K562 (cell line): ENCODE data around the gene ZNF24. TPM values are rescaled to one million over a fixed set of nuclear protein-coding genes. Genes with fewer than 3 reads are reported as not detected.

ENCODE experiments used
- ATAC-seq: fragments of 200-7000 bp; cut with Tn5 transposase; 3 replicates; pipeline ENCODE4 v1.9.1; 2020; ENCODE audit warnings: moderate library complexity
- BruUV-seq: library from RNA; stranded (reverse); fragments of 400-500 nt; replicated peaks from 2 replicates; lab custom pipeline; 2021; lab: Mats Ljungman, UMichigan
- CTCF ChIA-PET: fragments of 300-600 bp; formaldehyde crosslinking; extraction: SDS; loops from one replicate; lab custom pipeline; 2021; ENCODE audit warnings: low intra/inter-chr PET ratio; lab: Yijun Ruan, JAX
- POLR2A ChIA-PET: fragments of 300-600, 350-650 bp; sonication (Branson Sonifier 250); formaldehyde crosslinking; extraction: SDS; loops from one replicate; lab custom pipeline; 2021; ENCODE audit warnings: antibody characterized with exemption, inconsistent platforms; lab: Yijun Ruan, JAX
- DNase-seq, 4 experiments: peaks; one replicate each; pipeline versions ENCODE4 v3.0.0 to v3.0.0-alpha.2; 2011 to 2018; ENCODE audit warnings: low spot score in 3 of 4, mixed read lengths in 3 of 4; ENCODE audit errors: extremely low read depth in 1 of 4
- FAIRE-seq: peaks from 2 replicates; lab custom pipeline; 2011; peaks lifted over from hg19 to GRCh38; lab: Jason Lieb, UNC
- H2AFZ ChIP-seq: 2 replicates; pipeline ENCODE4 v1.6.0; 2011; ENCODE audit warnings: low read depth, low read length, control low read depth, inconsistent platforms
- H3K27ac ChIP-seq: fragments of 200-600 bp; 3 replicates; pipeline ENCODE4 v1.8.0; 2011; ENCODE audit warnings: low read depth, mild to moderate bottlenecking, control low read depth, inconsistent platforms, low read length, moderate library complexity, mixed read lengths; ENCODE audit errors: extremely low read depth
- H3K27me3 ChIP-seq, 2 experiments: fragments of 300-600 bp in 1 of 2; 2 replicates in 1 of 2; 3 replicates in 1 of 2; pipeline versions ENCODE4 v1.6.0 to v1.8.0; 2011; ENCODE audit warnings: inconsistent platforms in 2 of 2, low read length in 2 of 2, mild to moderate bottlenecking in 1 of 2, mixed read lengths in 1 of 2, moderate library complexity in 1 of 2; ENCODE audit not compliant: control insufficient read depth in 2 of 2, insufficient read depth in 2 of 2
- H3K36me3 ChIP-seq: fragments of 300-600 bp; 3 replicates; pipeline ENCODE4 v1.8.0; 2011; ENCODE audit warnings: mild to moderate bottlenecking, low read length, inconsistent platforms; ENCODE audit not compliant: control insufficient read depth, insufficient read depth
- H3K4me1 ChIP-seq, 2 experiments: fragments of 200-600 bp in 1 of 2; replicated peaks in 1 of 2; 2 replicates in 1 of 2; 3 replicates in 1 of 2; pipeline versions ENCODE4 v1.5.1 to v1.8.0; 2011; ENCODE audit warnings: inconsistent platforms in 2 of 2, low read length in 2 of 2, mild to moderate bottlenecking in 1 of 2, mixed read lengths in 1 of 2, moderate library complexity in 1 of 2; ENCODE audit not compliant: control insufficient read depth in 2 of 2, insufficient read depth in 2 of 2
- H3K4me2 ChIP-seq: 2 replicates; pipeline ENCODE4 v1.6.1; 2011; ENCODE audit warnings: low read length, control low read depth, inconsistent platforms, mixed read lengths; ENCODE audit not compliant: insufficient read depth
- H3K4me3 ChIP-seq: fragments of 200-600 bp; sonication (generic), shearing (Covaris generic); 2 replicates; pipeline ENCODE4 v1.5.1; 2016; ENCODE audit warnings: control low read depth, inconsistent platforms
- H3K79me2 ChIP-seq: fragments of 200-600 bp; 3 replicates; pipeline ENCODE4 v1.8.0; 2011; ENCODE audit warnings: low read length, inconsistent platforms; ENCODE audit not compliant: control insufficient read depth, insufficient read depth
- H3K9ac ChIP-seq, 2 experiments: 2 replicates each; pipeline versions ENCODE4 v1.6.0 to v1.6.1; 2011; ENCODE audit warnings: low read depth in 2 of 2, low read length in 2 of 2, control low read depth in 1 of 2, inconsistent platforms in 1 of 2, mild to moderate bottlenecking in 1 of 2, mixed read lengths in 1 of 2; ENCODE audit not compliant: insufficient read depth in 1 of 2
- H3K9me1 ChIP-seq: one replicate; pipeline ENCODE4 v1.6.0; 2011; ENCODE audit warnings: inconsistent platforms, mild to moderate bottlenecking, low read length, moderate library complexity; ENCODE audit not compliant: control insufficient read depth, insufficient read depth
- H3K9me3 ChIP-seq: replicated peaks from 2 replicates; pipeline ENCODE4 v1.5.1; 2011; ENCODE audit warnings: low read depth, low read length, inconsistent platforms; ENCODE audit not compliant: control insufficient read depth, insufficient read depth
- H4K20me1 ChIP-seq: replicated peaks from 2 replicates; pipeline ENCODE4 v1.6.1; 2011; ENCODE audit warnings: low read length, inconsistent platforms, mixed read lengths; ENCODE audit not compliant: control insufficient read depth, insufficient read depth
- CHD2 ChIP-seq: IDR thresholded peaks from 2 replicates; pipeline ENCODE4 v1.6.1; 2011; ENCODE audit warnings: low read depth, low read length
- POLR2A ChIP-seq: fragments of 450-650 bp; conservative IDR thresholded peaks from 2 replicates; pipeline ENCODE4 v1.6.1; 2016
- POLR2AphosphoS2 ChIP-seq: IDR thresholded peaks from 2 replicates; pipeline ENCODE4 v1.6.1; 2012; ENCODE audit warnings: low read length, improper control_type of control experiment
- POLR2B ChIP-seq: fragments of 450-650 bp; IDR thresholded peaks from 2 replicates; pipeline ENCODE4 v1.6.1; 2018; ENCODE audit warnings: low read depth; ENCODE audit not compliant: partially characterized antibody
- SUPT5H ChIP-seq: fragments of 450-650 bp; IDR thresholded peaks from 2 replicates; pipeline ENCODE4 v1.6.1; 2016
- ZNF696 ChIP-seq: fragments of 250-450 bp; sonication (Bioruptor Pico); conservative IDR thresholded peaks from 2 replicates; pipeline ENCODE4 v1.4.0; 2020; ENCODE audit warnings: mild to moderate bottlenecking, moderate library complexity
- WGBS: fragments of 100-300 bp; shearing (Covaris generic); methylation state at CpG from one replicate; pipeline ENCODE4 v1.1.6; 2016; ENCODE audit warnings: low coverage, mixed read lengths; ENCODE audit not compliant: insufficient coverage; ENCODE audit errors: missing lambda C conversion rate; 5-methylcytosine and 5-hydroxymethylcytosine counted together
- in situ Hi-C: fragments of 300-500 bp; cut with MboI; formaldehyde crosslinking; loops from 4 replicates; pipeline ENCODE4 v1.15.0; 2018; ENCODE audit warnings: inconsistent platforms, mixed read lengths
- intact Hi-C: fragments of 100-400 bp; cut with micrococcal nuclease; formaldehyde crosslinking; loops from 2 replicates; pipeline ENCODE4 v1.14.2; 2022
- polyA plus RNA-seq, 8 experiments: library from polyadenylated mRNA; depleted of rRNA in 4 of 8; stranded (reverse) in 5 of 8; unstranded in 3 of 8; fragments of >200 nt; fragmentation: Nextera tagmentation in 2 of 8; fragmentation: Illumina TruSeq in 1 of 8; extraction: Ambion mirVana in 2 of 8; extraction: Trizol in 1 of 8; gene quantifications; 2 replicates each; pipeline versions ENCODE4 v1.2.1 to v1.2.3, GENCODE V29; 2011 to 2014; ENCODE audit warnings: inconsistent platforms in 1 of 8, missing spikeins in 1 of 8
- total RNA-seq, 7 experiments: library from RNA; depleted of rRNA in 6 of 7; stranded (reverse); fragments of >200 nt in 6 of 7; fragmentation: Illumina TruSeq in 2 of 7; extraction: Trizol in 2 of 7; gene quantifications; 2 replicates each; pipeline versions ENCODE4 v1.2.1 to v1.2.3, GENCODE V29; 2011 to 2021; ENCODE audit warnings: low replicate concordance in 1 of 7
- TF ChIP-seq, protein P1 (sequence below): fragments of 450-650 bp; formaldehyde crosslinking; IDR thresholded peaks from 2 replicates; pipeline ENCODE4 v1.4.0; 2022; ENCODE audit warnings: mild to moderate bottlenecking, moderate library complexity
- TF ChIP-seq, protein P2 (sequence below): sonication (generic); formaldehyde crosslinking; IDR thresholded peaks from 2 replicates; pipeline ENCODE4 v1.8.1; 2023; ENCODE audit warnings: mild to moderate bottlenecking, missing genetic modification reagents
- TF ChIP-seq, protein P3 (sequence below): fragments of 450-650 bp; formaldehyde crosslinking; conservative IDR thresholded peaks from 2 replicates; pipeline ENCODE4 v1.4.0; 2022; ENCODE audit warnings: mild to moderate bottlenecking, missing genetic modification characterization

Gene ZNF24
- total and polyA plus RNA-seq, 9 of the 15 experiments (the other 6 are each of a cell fraction or from before 2014, with no cell fraction given): 35.7 to 72.8 (median 54.1) TPM

DNA sequence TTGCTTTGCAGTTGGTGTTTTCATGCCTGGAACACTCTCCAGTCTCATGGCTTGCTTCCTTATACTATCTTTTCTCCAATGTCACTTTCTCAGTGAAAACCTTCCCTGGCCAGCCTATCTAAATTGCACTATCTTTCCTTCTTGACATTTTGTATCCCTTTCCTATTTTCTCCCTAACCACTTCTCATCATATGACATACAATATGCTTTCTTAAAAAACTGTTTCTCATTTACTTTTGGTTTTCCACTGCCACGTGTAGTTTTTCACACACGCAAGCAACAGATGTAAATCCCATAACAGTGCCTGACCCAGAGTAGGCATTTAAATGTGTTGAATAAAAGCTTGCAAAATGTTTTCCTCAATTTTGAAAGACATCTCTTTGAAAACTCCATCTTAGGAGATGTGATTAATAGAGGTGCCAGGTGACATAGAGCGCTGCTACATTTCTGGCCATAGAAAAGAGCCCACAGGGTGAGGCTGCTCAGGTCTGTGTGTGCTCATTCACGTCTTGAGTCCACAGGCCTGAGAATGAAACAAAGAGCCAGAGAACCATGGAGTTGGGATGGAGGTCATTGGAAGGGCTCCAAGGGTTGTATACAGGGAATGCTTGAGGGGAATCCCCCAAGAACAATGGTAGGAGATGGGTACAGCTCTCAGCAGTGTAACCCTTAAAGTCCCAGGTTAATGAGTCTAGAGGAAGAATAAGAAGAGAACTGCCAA lies 12.7 kb downstream of the ZNF24 start:
- Histone ChIP-seq H3K4me3 (no peak overlapping the region), H3K4me2 (no peak overlapping the region)
- in situ Hi-C loops: no loop called here
- WGBS: 88% methylated on average over 4 of the region's 4 CpGs
- TF ChIP-seq, protein P1, sequence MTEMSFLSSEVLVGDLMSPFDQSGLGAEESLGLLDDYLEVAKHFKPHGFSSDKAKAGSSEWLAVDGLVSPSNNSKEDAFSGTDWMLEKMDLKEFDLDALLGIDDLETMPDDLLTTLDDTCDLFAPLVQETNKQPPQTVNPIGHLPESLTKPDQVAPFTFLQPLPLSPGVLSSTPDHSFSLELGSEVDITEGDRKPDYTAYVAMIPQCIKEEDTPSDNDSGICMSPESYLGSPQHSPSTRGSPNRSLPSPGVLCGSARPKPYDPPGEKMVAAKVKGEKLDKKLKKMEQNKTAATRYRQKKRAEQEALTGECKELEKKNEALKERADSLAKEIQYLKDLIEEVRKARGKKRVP (CRISPR knock-in tag): no peak
- TF ChIP-seq ZNF696 (CRISPR knock-in tag): no peak
- TF ChIP-seq SUPT5H: peak; percentile 60
- TF ChIP-seq, protein P2, sequence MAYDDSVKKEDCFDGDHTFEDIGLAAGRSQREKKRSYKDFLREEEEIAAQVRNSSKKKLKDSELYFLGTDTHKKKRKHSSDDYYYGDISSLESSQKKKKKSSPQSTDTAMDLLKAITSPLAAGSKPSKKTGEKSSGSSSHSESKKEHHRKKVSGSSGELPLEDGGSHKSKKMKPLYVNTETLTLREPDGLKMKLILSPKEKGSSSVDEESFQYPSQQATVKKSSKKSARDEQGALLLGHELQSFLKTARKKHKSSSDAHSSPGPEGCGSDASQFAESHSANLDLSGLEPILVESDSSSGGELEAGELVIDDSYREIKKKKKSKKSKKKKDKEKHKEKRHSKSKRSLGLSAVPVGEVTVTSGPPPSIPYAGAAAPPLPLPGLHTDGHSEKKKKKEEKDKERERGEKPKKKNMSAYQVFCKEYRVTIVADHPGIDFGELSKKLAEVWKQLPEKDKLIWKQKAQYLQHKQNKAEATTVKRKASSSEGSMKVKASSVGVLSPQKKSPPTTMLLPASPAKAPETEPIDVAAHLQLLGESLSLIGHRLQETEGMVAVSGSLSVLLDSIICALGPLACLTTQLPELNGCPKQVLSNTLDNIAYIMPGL (CRISPR knock-in tag): no peak
- TF ChIP-seq, protein P3, sequence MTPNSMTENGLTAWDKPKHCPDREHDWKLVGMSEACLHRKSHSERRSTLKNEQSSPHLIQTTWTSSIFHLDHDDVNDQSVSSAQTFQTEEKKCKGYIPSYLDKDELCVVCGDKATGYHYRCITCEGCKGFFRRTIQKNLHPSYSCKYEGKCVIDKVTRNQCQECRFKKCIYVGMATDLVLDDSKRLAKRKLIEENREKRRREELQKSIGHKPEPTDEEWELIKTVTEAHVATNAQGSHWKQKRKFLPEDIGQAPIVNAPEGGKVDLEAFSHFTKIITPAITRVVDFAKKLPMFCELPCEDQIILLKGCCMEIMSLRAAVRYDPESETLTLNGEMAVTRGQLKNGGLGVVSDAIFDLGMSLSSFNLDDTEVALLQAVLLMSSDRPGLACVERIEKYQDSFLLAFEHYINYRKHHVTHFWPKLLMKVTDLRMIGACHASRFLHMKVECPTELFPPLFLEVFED (CRISPR knock-in tag): peak; percentile 34; the same call in 1 of the 2 replicates
- no peak for TF ChIP-seq CHD2
- TF ChIP-seq POLR2A: peak; percentile 54; the same call in 1 of the 2 replicates
- TF ChIP-seq POLR2B: peak; percentile 49
- TF ChIP-seq POLR2AphosphoS2: peak; percentile 74; the same call in 1 of the 2 replicates
- TF ChIP-seq, all 486 proteins: peak for 5
- Histone ChIP-seq H3K79me2 (peaks cover 8% of the 10 kb centered on the region; the same call in 1 of the 3 replicates), H3K27me3 (no peaks in the 10 kb centered on the region), H3K9me1 (no peaks in the 10 kb centered on the region), H3K4me1 (0 out of 5 replicates have a peak, but pooled peaks cover 0 to 2% of the 10 kb centered on the region in 2 experiments), H3K27ac (no peak overlapping the region), H3K36me3 (peaks cover 46% of the 10 kb centered on the region), H2AFZ (no peak overlapping the region), H3K9ac (no peak overlapping the region), H3K9me3 (no peaks in the 10 kb centered on the region), H4K20me1 (no peaks in the 10 kb centered on the region)
- peak; percentile 31 for ATAC-seq
- FAIRE-seq: no peak
- DNase-seq: no peak
- BruUV-seq: no TSS peak
- intact Hi-C loops: no loop called here
- ChIA-PET POLR2A (interaction anchor here (0.8 to 1.2 kb wide), 2 partner anchors 10 kb away, joined by 4 to 5 read pairs; no protein-coding TSS in a partner anchor), CTCF (no interaction called here)
